Measurements from ENCODE around the gene MSRB3.
"Not testable (repeated sequence)": the region's sequence is repeated elsewhere in the genome, so short reads cannot be mapped to it uniquely, and the experiment has no call there.

The MSRB3 gene

DNA sequence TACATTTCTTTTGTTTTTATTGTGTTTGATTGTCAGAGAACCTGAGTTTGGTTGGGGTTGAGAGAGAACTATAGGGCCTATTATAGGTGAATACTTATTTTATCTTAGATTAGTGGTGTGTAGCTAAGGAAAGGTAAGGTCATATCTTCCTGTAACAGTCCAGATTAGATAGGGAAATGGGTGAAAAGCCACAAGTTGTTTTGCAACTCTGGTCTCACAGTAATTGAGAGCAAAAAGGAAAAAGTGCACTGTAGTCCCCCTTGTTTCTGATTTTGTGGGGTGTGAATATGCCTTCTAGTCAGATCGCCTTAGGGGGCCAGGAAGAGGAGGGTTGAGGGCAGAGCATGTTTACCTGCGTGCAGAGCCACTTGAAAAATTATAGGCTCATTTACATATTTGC lies 8.9 kb downstream of the MSRB3 start:
- DNase-seq (ENCODE audit: low spot score): no peak

DNA sequence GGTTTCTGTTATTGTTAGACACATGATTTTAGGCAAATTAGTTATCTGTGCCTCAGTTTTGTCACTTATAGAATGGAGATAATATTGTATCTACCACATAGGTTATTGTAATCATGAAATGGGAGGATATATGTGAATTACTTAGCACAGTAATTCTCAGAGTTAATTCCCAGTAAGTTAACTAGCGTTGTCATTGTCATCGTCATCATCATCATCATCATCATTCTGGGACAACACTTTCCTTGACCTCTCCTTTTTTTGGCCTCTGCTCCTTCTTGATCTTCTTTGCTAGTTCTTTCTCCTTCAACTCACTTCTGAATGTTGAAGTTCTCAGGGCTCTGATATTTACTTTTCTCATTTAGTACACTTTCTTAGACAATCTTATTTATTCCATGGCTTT lies 13.8 kb downstream of the MSRB3 start:
- DNase-seq (ENCODE audit: low spot score): no peak

DNA sequence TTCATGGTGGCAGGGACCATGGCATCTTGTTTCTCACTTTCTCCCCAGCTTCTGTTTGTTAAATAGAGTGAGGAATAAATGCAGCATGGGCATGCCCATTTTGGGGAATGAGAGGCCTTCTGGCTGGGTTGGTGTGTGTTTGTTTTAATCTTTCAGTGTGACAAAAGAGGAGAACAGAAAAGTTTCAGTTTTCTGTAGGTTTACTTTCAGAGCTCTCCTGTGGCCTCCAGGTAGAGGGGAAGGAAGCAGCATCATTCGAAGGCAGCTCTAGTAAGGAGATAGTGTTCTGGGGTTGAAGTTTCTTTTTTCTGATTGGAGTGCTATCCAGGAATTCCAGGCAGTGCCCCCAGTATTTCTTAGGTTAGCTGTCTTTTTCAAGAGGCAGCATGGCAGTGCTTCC lies 15.3 kb downstream of the MSRB3 start:
- DNase-seq (ENCODE audit: low spot score): no peak

DNA sequence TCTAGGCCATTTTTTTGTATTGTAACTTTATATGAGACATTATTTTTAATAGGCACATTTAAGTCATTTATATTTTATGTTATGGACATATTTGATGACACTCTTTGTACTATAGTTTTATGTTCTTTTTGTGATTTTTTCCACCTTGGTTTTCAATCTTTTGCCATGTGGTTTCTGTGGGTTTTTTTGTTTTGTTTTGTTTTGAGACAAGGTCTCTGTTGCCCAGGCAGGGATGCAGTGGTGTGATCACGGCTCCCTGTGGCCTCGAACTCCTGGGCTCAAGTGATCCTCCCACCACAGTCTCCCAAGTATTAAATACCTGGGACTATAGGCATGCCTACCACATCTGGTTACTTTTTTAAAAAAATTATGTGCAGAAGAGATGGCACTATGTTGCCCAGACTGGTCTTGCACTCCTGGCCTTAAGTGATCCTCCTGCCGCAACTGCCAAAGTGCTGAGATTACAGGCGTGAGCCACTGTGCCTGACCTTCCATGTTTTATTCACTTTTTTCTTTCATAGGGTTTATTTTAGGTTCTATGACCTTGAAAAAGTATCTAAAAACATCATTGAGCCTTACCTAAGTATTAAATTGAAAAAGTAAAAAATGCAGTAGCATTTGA lies 16.3 kb downstream of the MSRB3 start:
- DNase-seq (ENCODE audit: low spot score): no peak

DNA sequence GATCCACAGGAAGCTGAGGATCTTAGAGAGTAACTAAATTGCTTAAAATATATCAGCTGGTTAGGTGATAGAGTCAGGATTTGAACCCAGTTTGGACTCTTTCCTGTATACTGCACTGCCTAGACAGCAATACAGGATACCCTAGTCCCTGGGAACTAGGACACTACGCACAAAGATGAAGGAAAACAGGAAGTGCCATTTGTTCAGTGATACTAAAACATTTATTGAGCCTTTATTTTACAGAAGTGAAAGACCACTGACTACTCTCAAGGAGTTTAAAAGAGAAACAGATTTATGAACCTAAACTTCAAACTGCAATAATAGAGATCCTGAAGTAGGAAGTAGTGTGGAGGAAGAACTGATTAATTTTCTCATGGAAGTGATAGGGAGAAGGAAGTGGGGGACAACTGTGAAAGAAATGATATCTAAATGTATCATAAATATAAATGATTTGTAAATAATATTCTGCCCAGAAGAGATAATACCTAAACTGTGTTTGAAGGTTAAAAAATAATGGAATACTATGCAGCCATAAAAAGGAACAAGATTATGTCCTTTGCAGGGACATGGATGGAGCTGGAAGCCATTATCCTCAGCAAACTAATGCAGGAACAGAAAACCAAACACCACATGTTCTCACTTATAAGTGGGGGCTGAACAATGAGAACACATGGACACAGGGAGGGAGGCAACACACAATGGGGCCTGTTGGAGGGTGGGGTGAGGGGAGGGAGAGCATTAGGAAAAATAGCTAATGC lies 18.2 kb downstream of the MSRB3 start:
- DNase-seq (ENCODE audit: low spot score): no peak

DNA sequence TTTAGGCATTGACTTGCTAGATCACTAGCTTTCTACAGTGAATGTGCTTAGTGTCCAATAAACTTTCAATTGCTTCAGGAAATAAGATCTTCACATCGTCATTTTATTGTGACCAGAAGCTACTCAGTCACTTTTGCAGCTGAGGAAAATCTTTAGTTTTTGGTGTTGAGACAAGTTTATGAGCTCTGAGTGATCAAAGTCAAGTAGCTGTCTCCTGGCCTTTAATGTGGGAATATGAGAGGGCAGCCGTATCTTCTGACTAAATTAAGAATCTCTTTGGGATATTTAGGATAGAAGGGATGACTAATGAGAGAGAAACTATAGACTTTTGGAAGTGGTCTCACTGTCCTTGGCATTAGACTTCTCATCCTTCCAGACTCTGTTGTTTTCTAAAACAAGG lies 21.6 kb downstream of the MSRB3 start:
- no peak for DNase-seq (ENCODE audit: low spot score)

DNA sequence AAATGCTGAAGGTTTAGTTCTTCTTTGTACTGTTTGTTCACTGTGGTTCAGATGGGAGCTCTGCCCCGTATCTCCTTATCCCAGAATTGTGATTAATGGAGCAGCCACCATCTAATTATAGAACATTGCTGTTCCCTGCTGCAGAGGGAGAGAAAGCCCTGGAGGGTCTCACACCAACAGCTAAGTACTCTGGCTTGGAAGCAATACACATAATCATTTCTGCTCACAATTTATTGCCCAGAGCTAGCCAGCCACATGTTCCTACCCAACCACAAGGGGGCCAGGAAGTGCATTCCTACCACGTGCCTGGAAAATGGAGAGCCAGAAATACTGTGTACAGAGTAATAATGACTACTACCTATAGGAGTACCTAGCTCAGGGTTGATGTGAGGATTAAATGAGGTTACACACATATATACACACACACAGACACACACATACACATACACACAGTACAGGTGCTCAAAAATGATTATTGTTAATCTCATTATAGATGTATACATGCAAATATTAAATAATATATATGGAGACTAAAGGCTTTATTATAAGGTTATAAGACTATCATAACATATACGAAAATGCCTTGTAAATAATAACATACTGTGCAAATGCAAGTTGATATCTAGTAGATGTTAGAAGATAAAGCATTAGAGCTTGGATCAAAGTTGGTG lies 22.3 kb downstream of the MSRB3 start:
- DNase-seq (ENCODE audit: low spot score): peak; percentile 43

DNA sequence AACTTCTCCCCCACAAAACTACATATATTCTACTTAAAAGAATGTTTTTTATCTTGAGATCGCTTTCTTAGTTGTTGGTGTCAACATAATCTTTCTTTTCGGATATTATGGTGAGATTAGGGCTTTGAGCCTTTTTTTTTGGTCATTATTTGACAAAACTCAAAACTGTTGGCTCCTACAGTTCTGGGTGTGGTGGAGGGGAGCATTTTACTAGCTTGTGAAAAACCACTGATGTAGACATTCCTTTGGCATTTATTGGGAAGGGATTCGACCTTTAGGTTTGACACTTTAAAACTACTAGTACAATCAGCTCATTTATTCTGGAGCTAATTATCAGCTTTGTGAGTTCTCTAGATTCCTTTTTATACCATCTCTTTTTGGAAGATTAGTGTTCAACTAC lies 24.4 kb downstream of the MSRB3 start:
- no peak for DNase-seq (ENCODE audit: low spot score)

DNA sequence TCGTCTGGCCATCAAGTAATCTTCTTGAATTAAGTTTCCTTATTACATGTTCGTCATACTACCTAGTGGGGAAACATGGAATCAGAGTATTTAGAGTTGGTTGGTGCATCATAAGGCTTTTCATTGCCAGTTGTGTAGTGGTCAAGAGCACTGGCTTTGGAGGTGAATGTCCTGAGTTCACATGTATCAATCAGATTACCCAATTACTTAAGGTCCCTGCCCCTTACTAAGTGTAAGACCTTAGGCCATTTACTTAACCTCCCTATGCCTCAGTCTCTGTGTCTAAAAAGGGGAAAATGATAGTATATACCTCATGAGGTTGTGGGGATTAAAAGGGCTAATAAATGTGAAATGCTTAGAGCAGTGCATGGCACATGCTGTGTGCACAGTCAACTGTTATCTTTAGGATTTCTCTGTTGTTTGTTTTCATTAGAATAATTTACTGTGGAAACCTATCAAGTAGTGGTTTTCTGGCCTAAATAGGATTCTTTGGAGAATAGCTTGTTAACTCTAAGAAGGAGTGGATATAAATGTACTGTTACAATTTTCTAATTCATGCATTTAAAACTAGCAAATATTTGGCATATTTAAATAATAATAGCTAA lies 27.0 kb downstream of the MSRB3 start:
- DNase-seq (ENCODE audit: low spot score): no peak

DNA sequence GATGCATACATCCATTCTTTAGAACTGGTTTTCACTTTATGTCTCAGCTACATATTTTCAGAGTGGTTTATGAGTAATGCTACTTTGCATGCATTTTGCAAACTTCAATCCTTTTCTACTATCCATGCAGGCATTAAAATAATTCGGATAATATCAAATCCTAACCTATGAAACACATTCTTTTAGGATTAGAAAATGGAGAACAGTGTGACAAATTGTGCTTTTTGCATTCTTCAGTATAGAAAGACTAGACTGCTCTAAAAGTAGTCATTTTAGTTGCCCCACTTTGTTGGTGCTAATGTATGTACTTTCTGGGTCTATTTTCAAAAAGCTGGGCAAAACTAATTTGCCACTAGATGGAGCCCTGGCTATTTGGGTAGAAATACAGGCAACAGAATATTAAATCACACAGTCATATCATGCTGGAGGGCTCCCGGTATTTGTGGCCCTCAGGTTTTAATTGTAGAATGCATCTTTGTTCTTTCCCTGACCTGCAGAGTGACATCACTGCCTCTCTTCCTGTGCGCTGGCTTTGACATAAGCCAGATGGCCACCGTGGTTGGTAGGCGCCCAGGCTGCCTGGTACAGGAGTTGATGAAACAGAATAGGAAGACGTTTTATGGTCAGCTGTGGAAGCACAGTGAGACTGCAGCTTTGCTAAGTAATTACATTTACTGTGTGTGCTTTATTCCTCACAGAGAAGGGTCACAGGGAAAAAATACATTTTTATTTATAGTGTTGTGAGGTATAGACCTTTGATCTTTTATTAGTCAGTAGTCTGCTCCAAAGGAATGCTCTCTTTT lies 28.1 kb downstream of the MSRB3 start:
- peak; percentile 31 for DNase-seq (ENCODE audit: low spot score)

DNA sequence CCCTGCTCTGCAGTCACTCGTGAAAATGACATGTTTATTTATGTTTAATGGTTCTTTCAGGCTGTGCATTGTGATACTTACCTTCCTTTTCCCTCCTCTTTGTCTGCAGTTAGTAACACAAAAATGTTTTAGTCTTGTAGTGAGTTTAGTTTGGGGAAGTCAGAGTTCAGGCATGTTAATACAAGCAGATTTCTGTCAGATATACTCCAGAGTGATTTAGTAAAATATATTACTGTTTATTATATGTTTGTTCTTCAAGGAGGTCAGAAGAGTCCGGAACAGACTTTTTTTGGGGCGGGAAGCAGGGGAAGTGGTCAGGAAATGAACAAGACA lies 28.7 kb downstream of the MSRB3 start:
- no peak for DNase-seq (ENCODE audit: low spot score)

DNA sequence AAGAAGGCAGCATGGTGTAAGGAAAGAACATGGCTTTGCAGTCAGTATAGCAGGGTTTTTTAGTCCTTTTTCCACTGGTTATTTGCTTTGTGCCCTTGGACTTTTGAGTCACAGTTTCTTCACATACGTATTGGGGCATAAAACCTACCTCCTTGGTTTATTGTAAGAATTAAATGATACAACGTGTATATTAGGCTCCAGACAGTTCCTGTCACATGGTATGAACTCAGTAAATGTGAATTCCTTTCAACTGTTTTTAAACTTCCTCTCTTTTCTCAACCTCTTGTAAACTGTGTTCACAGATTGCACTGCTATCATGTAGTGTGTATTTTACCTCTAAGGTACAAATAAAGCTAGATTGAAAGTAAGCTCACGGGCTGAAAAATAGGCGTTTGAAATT lies 29.5 kb downstream of the MSRB3 start:
- DNase-seq (ENCODE audit: low spot score): no peak

DNA sequence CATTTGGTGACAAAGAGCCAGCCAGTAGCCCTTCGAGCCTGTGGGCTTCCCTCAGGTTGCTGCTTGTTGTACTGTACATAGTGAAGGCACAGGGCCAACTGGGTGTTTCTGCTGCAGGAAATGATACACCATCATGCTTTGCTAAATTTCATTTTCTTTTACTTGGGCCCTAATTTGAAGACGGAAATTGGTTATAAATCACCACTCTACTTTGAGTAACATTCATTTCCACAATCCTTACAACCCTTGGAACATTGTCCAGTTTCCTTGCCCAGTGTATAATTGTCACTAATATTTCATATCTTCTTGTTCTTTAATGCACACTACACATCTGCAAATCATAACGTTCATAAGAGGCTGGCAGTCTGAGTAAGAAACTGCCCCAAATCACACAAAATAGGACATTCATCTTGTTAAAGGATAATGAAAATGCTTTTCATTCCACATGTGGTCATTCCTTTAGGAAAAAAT lies 30.2 kb downstream of the MSRB3 start:
- no peak for DNase-seq (ENCODE audit: low spot score)

DNA sequence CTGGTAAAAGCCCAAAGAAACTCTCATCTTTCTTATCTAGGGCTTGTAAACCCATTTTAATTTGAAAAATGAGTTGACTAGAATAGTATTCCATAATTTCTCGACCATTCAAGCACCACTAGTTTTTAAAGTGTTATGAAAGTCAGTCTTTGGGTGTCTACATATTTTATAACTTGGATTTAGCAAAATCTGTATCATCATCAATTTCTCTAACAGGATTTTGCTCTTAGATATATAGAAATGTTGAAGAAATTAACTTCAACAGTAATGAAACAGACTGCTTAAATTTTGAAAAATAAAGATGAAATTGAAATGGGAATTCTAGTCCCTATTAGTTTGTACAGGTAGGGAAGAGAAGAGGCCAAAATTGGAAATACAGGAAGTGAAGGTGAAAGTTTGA lies 32.8 kb downstream of the MSRB3 start:
- no peak for DNase-seq (ENCODE audit: low spot score)

DNA sequence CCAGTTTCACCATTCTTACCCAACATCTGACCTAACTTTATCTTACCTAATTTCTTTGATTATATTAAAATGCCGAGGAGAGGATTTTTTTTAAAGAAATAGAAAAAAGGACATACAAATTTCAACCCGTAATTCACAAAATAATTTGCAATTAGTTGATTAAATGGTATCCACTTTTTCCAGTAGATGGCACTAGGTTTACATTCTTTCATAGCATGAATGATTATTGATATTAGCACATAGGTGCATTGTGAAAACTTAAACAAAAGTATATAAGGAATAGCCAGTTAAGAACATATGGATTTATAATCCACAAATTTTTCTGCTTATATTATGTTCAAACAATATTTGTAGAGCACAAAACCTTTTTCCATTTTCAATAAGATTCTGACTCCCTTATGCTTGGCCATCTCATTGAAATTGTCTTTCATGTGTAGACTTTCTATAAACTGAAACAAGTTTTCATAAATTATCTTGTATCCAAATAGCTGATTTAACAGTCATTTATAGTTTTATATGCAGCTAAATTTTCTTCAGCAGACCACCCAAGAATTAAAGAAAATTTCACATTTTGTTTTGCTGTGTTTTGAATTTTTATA lies 35.3 kb downstream of the MSRB3 start:
- DNase-seq (ENCODE audit: low spot score): no peak

DNA sequence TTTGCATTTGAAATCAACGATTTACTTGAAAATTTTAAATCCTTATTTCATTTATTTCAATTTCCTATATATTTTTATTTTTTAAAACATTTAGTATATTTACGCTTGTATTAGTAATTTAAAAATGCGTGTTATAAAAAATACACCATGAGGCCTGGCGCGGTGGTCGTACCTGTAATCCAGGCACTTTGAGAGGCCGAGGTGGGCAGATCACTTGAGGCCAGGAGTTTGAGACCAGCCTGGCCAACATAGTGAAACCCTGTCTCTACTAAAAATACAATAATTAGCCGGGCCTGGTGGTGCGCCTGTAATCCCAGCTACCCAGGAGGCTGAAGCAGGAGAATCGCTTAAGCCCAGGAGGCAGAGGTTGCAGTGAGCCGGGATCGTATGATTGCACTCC lies 36.8 kb downstream of the MSRB3 start:
- not testable (repeated sequence) for DNase-seq (ENCODE audit: low spot score)

DNA sequence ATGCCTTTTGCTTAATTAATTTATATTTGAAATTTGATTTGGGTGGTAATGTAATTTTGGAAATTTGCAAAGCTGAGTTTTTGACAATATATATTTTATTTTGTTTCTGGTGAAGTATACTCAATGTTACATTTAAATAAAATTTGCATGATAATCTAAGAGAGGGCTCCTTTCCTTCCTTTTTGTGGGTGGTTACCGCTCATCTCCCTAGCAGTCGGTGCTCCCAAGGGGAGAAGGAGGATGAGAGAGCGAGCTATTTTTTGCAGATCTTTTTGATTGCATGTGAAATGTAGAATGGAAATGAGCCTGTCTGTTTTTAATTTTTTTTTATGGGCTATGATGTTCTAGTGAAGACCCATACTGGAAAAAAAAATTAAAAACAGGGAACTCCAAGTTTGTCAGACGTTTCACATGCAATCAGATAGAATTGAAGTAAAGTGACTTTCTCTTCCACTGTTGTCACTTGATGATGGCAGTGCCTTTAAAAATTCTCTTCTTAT lies 39.8 kb downstream of the MSRB3 start:
- DNase-seq (ENCODE audit: low spot score): no peak

DNA sequence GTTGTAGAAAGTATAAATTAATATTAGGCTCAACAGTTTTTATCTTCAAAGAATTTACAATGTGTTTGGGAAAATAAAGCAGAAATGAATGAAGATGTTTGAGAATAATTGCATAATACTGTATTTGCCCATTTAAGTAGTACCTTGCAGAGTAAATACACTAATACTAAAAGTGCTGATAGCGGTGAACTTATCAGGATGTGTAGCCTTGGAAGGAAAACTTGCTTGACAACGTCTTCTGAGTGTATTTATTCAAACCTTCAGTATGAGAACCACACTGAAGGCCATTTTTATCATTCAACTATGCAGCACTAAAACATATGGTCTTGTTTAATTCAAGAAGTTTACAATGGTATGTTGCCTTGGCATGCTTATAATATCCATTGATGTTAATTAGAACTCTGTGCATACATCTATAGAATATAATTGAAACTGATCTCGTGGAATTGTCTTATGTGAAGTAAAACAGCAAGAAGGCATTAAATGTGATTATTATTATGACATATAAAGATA lies 41.3 kb downstream of the MSRB3 start:
- no peak for DNase-seq (ENCODE audit: low spot score)

DNA sequence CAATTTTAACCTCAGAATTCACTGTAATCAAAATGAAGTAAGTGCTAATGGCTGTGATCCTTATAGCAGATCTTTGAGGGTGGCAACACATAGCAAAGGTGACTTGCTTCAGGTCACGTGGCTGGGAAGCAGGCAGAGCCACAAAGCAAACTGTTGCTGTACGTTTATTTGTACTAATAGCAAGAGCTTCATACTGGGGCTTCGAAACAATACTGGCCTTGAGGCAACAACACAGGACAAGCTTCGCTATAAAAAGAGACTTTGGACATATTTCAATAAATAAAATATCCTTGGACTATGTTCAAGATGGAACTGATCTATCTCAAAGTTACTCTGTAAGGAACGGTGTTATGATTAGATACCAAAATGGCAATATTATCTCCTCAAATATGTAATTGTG lies 44.6 kb downstream of the MSRB3 start:
- DNase-seq (ENCODE audit: low spot score): no peak

DNA sequence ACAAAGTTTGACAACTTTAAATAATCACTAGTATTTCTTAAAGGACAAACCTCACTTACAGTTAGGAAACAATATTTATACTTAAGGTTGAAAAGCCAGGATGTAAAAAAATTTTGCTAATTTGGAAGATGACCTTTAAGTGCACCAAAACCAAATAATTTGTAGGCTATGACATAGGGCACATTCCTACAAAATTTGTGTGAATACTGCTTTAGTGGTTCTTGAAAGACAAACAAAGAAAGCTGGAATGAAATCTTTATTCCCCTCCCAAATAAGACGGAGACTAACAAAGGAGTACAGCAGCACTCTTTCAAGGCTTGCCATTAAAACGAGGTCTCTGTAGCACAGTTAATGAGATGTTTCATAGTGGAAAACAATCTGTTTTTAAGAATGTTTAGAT lies 45.6 kb downstream of the MSRB3 start:
- no peak for DNase-seq (ENCODE audit: low spot score)

DNA sequence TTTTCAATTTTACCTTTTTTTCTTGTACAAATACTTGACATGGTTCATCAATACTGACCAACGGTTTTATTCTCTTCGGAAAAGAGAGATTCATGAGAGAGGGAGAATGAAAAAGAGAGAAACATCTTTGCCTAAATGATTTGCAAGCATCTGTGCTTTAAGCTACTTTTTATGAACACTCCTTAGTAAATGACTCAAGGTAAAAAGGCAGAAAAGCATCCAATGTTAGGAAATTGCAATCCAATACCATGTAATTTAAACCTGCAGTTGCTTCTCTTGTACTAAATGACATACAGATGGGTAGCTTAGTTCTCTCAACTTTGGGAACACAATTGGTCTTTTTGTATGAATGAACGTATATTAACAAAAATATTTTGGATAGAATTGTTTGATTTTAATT lies 46.1 kb downstream of the MSRB3 start:
- DNase-seq (ENCODE audit: low spot score): no peak

All from iPS-NIHi11 (cell line).